Pulmonary artery endothelial cell (primary cell): ENCODE measurements around the gene CYB5R4. TPM values are rescaled to one million over a fixed set of nuclear protein-coding genes. Genes with fewer than 3 reads are reported as not detected.
"Not testable (repeated sequence)": the region's sequence is repeated elsewhere in the genome, so short reads cannot be mapped to it uniquely, and the experiment has no call there.

ENCODE experiments used
- DNase-seq: peaks from one replicate; pipeline ENCODE4 v3.0.0-alpha.2; 2011; ENCODE audit warnings: low read depth, low spot score
- total RNA-seq: library from RNA; depleted of rRNA; stranded (reverse); fragments of >200 nt; gene quantifications from 2 replicates; pipeline ENCODE4 v1.2.3, GENCODE V29; 2014

Gene CYB5R4
- total RNA-seq, 1 donor from 2014 or later = 4.4 TPM

- DNase-seq = no peak
Observed at GRCh38 chr6:83862776-83863471, 3.4 kb downstream of the CYB5R4 start.

- no peak for DNase-seq
Observed at GRCh38 chr6:83867043-83867442, 7.6 kb downstream of the CYB5R4 start.

GRCh38 chr6:83867527-83868161 is 8.2 kb downstream of the CYB5R4 start:
- DNase-seq = no peak

- no peak for DNase-seq
Observed at GRCh38 chr6:83868639-83869038, 9.2 kb downstream of the CYB5R4 start.

- DNase-seq = no peak
Observed at GRCh38 chr6:83870649-83871048, 11.2 kb downstream of the CYB5R4 start.

- no peak for DNase-seq
Observed at GRCh38 chr6:83872386-83873118, 13.1 kb downstream of the CYB5R4 start.

GRCh38 chr6:83873869-83874268 is 14.4 kb downstream of the CYB5R4 start:
- no peak for DNase-seq

GRCh38 chr6:83875843-83876242 is 16.4 kb downstream of the CYB5R4 start:
- DNase-seq = no peak

- DNase-seq = no peak
Observed at GRCh38 chr6:83878902-83879644, 19.6 kb downstream of the CYB5R4 start.

GRCh38 chr6:83879746-83880145 is 20.3 kb downstream of the CYB5R4 start:
- DNase-seq = no peak

GRCh38 chr6:83883240-83883639 is 23.8 kb downstream of the CYB5R4 start:
- DNase-seq = no peak

- no peak for DNase-seq
Observed at GRCh38 chr6:83884523-83884922, 25.0 kb downstream of the CYB5R4 start.

- DNase-seq = no peak
Observed at GRCh38 chr6:83885984-83886383, 26.5 kb downstream of the CYB5R4 start.

- no peak for DNase-seq
Observed at GRCh38 chr6:83889621-83890020, 30.1 kb downstream of the CYB5R4 start.

- DNase-seq = no peak
Observed at GRCh38 chr6:83890520-83890919, 31.0 kb downstream of the CYB5R4 start.

GRCh38 chr6:83891586-83891985 is 32.1 kb downstream of the CYB5R4 start:
- no peak for DNase-seq

GRCh38 chr6:83893024-83893423 is 33.5 kb downstream of the CYB5R4 start:
- DNase-seq = no peak

GRCh38 chr6:83897094-83897493 is 37.6 kb downstream of the CYB5R4 start:
- not testable (repeated sequence) for DNase-seq

- no peak for DNase-seq
Observed at GRCh38 chr6:83901624-83902023, 42.1 kb downstream of the CYB5R4 start.

GRCh38 chr6:83904395-83904794 is 44.9 kb downstream of the CYB5R4 start:
- no peak for DNase-seq

GRCh38 chr6:83905648-83906047 is 46.2 kb downstream of the CYB5R4 start:
- no peak for DNase-seq
